H9 (cell line): Measurements from ENCODE around the gene BIRC7. TPM values are rescaled to one million over a fixed set of nuclear protein-coding genes. Genes with fewer than 3 reads are reported as not detected.
"Not testable (repeated sequence)": the region's sequence is repeated elsewhere in the genome, so short reads cannot be mapped to it uniquely, and the experiment has no call there.

Source experiments
- DNase-seq: peaks from one replicate; pipeline ENCODE4 v3.0.0-alpha.2; 2017
- H2AFZ ChIP-seq: one replicate; pipeline ENCODE4 v1.6.1; 2013; ENCODE audit warnings: mild to moderate bottlenecking, low read length, control low read depth, moderate library complexity
- H2AK5ac ChIP-seq: 2 replicates; pipeline ENCODE4 v1.6.1; 2013; ENCODE audit warnings: low read length, control low read depth, mixed read lengths; ENCODE audit not compliant: insufficient read length
- H2BK120ac ChIP-seq: one replicate; pipeline ENCODE4 v1.6.1; 2013; ENCODE audit warnings: low read depth, mild to moderate bottlenecking, low read length, control low read depth, inconsistent platforms; ENCODE audit not compliant: poor library complexity, severe bottlenecking
- H2BK12ac ChIP-seq: 2 replicates; pipeline ENCODE4 v1.6.1; 2013; ENCODE audit warnings: low read length, control low read depth, mixed read lengths, low read depth; ENCODE audit not compliant: insufficient read length
- H2BK15ac ChIP-seq: 2 replicates; pipeline ENCODE4 v1.6.1; 2013; ENCODE audit warnings: low read depth, low read length, control low read depth
- H2BK20ac ChIP-seq: one replicate; pipeline ENCODE4 v1.6.1; 2013; ENCODE audit warnings: low read depth, mild to moderate bottlenecking, low read length, control low read depth, inconsistent platforms; ENCODE audit not compliant: poor library complexity, severe bottlenecking
- H2BK5ac ChIP-seq: 2 replicates; pipeline ENCODE4 v1.6.1; 2013; ENCODE audit warnings: low read length, control low read depth, mixed read lengths; ENCODE audit not compliant: insufficient read length
- H3K14ac ChIP-seq: 2 replicates; pipeline ENCODE4 v1.6.1; 2013; ENCODE audit warnings: low read length, control low read depth; ENCODE audit not compliant: insufficient read depth
- H3K18ac ChIP-seq: 2 replicates; pipeline ENCODE4 v1.6.1; 2013; ENCODE audit warnings: low read depth, mild to moderate bottlenecking, mixed read lengths, low read length, control low read depth; ENCODE audit not compliant: insufficient read length
- H3K23ac ChIP-seq: 2 replicates; pipeline ENCODE4 v1.6.1; 2013; ENCODE audit warnings: low read length, control low read depth, mixed read lengths, low read depth; ENCODE audit not compliant: insufficient read length
- H3K23me2 ChIP-seq: 2 replicates; pipeline ENCODE4 v1.6.1; 2013; ENCODE audit warnings: low read depth, mild to moderate bottlenecking, mixed read lengths, low read length, control low read depth; ENCODE audit not compliant: insufficient read length, poor library complexity, severe bottlenecking
- H3K27ac ChIP-seq: 2 replicates; pipeline ENCODE4 v1.5.1; 2013; ENCODE audit warnings: low read length, control low read depth, mixed read lengths, low read depth; ENCODE audit not compliant: insufficient read length
- H3K27me3 ChIP-seq: 2 replicates; pipeline ENCODE4 v1.6.1; 2013; ENCODE audit warnings: low read length, control low read depth, inconsistent platforms; ENCODE audit not compliant: insufficient read depth
- H3K4ac ChIP-seq: 2 replicates; pipeline ENCODE4 v1.6.1; 2013; ENCODE audit warnings: low read depth, mild to moderate bottlenecking, control low read depth, inconsistent platforms, low read length, moderate library complexity
- H3K4me1 ChIP-seq: 2 replicates; pipeline ENCODE4 v1.6.1; 2013; ENCODE audit warnings: low read length, control low read depth, inconsistent platforms; ENCODE audit not compliant: insufficient read depth
- H3K4me2 ChIP-seq: 2 replicates; pipeline ENCODE4 v1.6.1; 2013; ENCODE audit warnings: low read length, control low read depth, mixed read lengths; ENCODE audit not compliant: insufficient read length, insufficient read depth
- H3K56ac ChIP-seq: 2 replicates; pipeline ENCODE4 v1.6.1; 2013; ENCODE audit warnings: low read depth, mild to moderate bottlenecking, mixed read lengths, low read length, control low read depth; ENCODE audit not compliant: insufficient read length
- H3K79me1 ChIP-seq: 2 replicates; pipeline ENCODE4 v1.6.1; 2013; ENCODE audit warnings: low read depth, mild to moderate bottlenecking, moderate library complexity, low read length, control low read depth, inconsistent platforms; ENCODE audit not compliant: insufficient read depth, poor library complexity, severe bottlenecking
- H3K79me2 ChIP-seq: 2 replicates; pipeline ENCODE4 v1.6.1; 2013; ENCODE audit warnings: low read length, control low read depth, inconsistent platforms; ENCODE audit not compliant: insufficient read depth
- H3K9ac ChIP-seq: 2 replicates; pipeline ENCODE4 v1.6.1; 2013; ENCODE audit warnings: low read length, control low read depth, mixed read lengths; ENCODE audit not compliant: insufficient read length; ENCODE audit errors: extremely low read depth
- H3K9me3 ChIP-seq: one replicate; pipeline ENCODE4 v1.6.1; 2013; ENCODE audit warnings: low read depth, low read length, inconsistent platforms; ENCODE audit not compliant: control insufficient read depth
- H3T11ph ChIP-seq: one replicate; pipeline ENCODE4 v1.6.1; 2013; ENCODE audit warnings: mild to moderate bottlenecking, low read length, control low read depth, inconsistent platforms
- H4K20me1 ChIP-seq: one replicate; pipeline ENCODE4 v1.6.1; 2013; ENCODE audit not compliant: control insufficient read depth, insufficient read length, insufficient read depth
- H4K5ac ChIP-seq: 2 replicates; pipeline ENCODE4 v1.6.1; 2013; ENCODE audit warnings: low read depth, mild to moderate bottlenecking, mixed read lengths, low read length, control low read depth; ENCODE audit not compliant: insufficient read length
- H4K8ac ChIP-seq: replicated peaks from 2 replicates; pipeline ENCODE4 v1.6.1; 2013; ENCODE audit warnings: low read length, control low read depth, mixed read lengths, low read depth; ENCODE audit not compliant: insufficient read length
- H4K91ac ChIP-seq: 2 replicates; pipeline ENCODE4 v1.6.1; 2013; ENCODE audit warnings: low read depth, mild to moderate bottlenecking, moderate library complexity, mixed read lengths, low read length, control low read depth; ENCODE audit not compliant: insufficient read length
- H3K27ac Mint-ChIP-seq, 3 experiments: 2 replicates in 2 of 3; 3 replicates in 1 of 3; pipeline ENCODE4 v1.8.0; 2020 to 2021; ENCODE audit warnings: mixed read lengths in 3 of 3, mild to moderate bottlenecking in 1 of 3, moderate library complexity in 1 of 3
- H3K27me3 Mint-ChIP-seq: 2 replicates; pipeline ENCODE4 v1.8.0; 2021; ENCODE audit warnings: low read depth, mild to moderate bottlenecking, moderate library complexity, mixed read lengths
- H3K36me3 Mint-ChIP-seq, 3 experiments: 2 replicates in 2 of 3; 3 replicates in 1 of 3; pipeline ENCODE4 v1.8.0; 2020 to 2021; ENCODE audit warnings: low read depth in 3 of 3, mixed read lengths in 3 of 3; ENCODE audit not compliant: insufficient read depth in 1 of 3
- H3K4me1 Mint-ChIP-seq, 2 experiments: 2 replicates each; pipeline ENCODE4 v1.8.0; 2020; ENCODE audit warnings: mixed read lengths in 2 of 2
- H3K4me3 Mint-ChIP-seq, 2 experiments: 2 replicates in 1 of 2; 3 replicates in 1 of 2; pipeline ENCODE4 v1.8.0; 2020 to 2021; ENCODE audit warnings: mild to moderate bottlenecking in 2 of 2, mixed read lengths in 2 of 2, moderate library complexity in 1 of 2
- H3K9me3 Mint-ChIP-seq, 2 experiments: 2 replicates in 1 of 2; 3 replicates in 1 of 2; pipeline ENCODE4 v1.8.0; 2020; ENCODE audit warnings: mild to moderate bottlenecking in 2 of 2, mixed read lengths in 2 of 2, moderate library complexity in 1 of 2
- CTCF ChIP-seq: fragments of 200-600 bp; sonication (generic); conservative IDR thresholded peaks from 3 replicates; pipeline ENCODE4 v1.8.0; 2021; ENCODE audit warnings: antibody characterized with exemption, mild to moderate bottlenecking
- WGBS: extraction: QIAGEN DNeasy Blood & Tissue Kit; methylation state at CpG from one replicate; pipeline ENCODE4 v1.1.7; 2013; ENCODE audit warnings: missing lambda C conversion rate, low lambda C conversion rate, mixed read lengths; ENCODE audit not compliant: insufficient read length; ENCODE audit errors: extremely low coverage; 5-methylcytosine and 5-hydroxymethylcytosine counted together
- total RNA-seq: library from RNA; stranded (reverse); gene quantifications from 2 replicates; pipeline ENCODE4 v1.2.1, GENCODE V29; 2021

BIRC7 gene
- total RNA-seq, 1 experiment from 2014 or later, result not detected

- peaks cover 36 to 45% of the 10 kb centered on the region in 2 experiments for H3K4me1 Mint-ChIP-seq
- peaks cover 15% of the 10 kb centered on the region for H3K23me2 ChIP-seq
These were observed 15.6 kb downstream of the BIRC7 start for GRCh38 chr20:63251350-63251749.

More at GRCh38 chr20:63251350-63251749, 15.6 kb downstream of the BIRC7 start:
- not testable (repeated sequence) for H3K56ac ChIP-seq, H3K79me2 ChIP-seq, H2BK12ac ChIP-seq, H2AK5ac ChIP-seq, H3K4me2 ChIP-seq, H4K91ac ChIP-seq, H3K4me1 ChIP-seq, H3K4ac ChIP-seq, H2BK120ac ChIP-seq, H3T11ph ChIP-seq, H3K9me3 Mint-ChIP-seq, H3K9ac ChIP-seq, H3K27me3 ChIP-seq, H3K79me1 ChIP-seq, H3K9me3 ChIP-seq, H2AFZ ChIP-seq, H3K27ac ChIP-seq, H2BK15ac ChIP-seq, H3K27ac Mint-ChIP-seq, H3K4me3 Mint-ChIP-seq, H4K20me1 ChIP-seq, H3K14ac ChIP-seq, H4K5ac ChIP-seq, H3K36me3 Mint-ChIP-seq, H3K23ac ChIP-seq, H4K8ac ChIP-seq, H2BK20ac ChIP-seq, H3K18ac ChIP-seq, DNase-seq, H2BK5ac ChIP-seq
- H3K27me3 Mint-ChIP-seq, result peaks cover 48% of the 10 kb centered on the region
- TF ChIP-seq CTCF, result peak; percentile 51; the same call in 2 of the 3 replicates
- no CpG with 5 or more reads among the region's 14 CpGs for WGBS
